Measurements from ENCODE around the gene TUBB6. TPM values are rescaled to one million over a fixed set of nuclear protein-coding genes. Genes with fewer than 3 reads are reported as not detected.

Gene TUBB6
- total RNA-seq, 1 experiment from 2014 or later, result 33.5 TPM

DNA sequence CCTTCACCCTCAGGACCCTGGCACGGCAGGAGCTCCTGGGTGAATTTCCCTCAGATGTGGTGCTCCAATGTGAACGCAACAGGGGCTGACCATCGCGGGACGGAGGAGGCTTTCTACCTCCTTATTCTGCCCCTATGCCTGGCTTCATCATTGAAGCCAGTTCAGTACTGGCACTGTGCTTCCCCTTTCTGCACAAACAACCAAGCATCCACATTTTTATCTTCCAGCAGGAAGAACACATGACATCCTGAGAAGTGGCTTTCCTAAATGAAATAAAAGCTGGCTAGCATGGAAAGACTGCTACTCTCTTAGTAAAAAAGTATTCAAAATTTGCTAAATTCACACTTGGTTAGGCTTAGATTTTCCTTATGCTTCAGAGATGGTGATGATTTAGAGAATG is 44.1 kb downstream of the TUBB6 start:
- in situ Hi-C loops (cut with HindIII; ENCODE audit: low pct_unique_long_range_greater_than_20kb, low sequenced_read_pairs), result no loop called here

DNA sequence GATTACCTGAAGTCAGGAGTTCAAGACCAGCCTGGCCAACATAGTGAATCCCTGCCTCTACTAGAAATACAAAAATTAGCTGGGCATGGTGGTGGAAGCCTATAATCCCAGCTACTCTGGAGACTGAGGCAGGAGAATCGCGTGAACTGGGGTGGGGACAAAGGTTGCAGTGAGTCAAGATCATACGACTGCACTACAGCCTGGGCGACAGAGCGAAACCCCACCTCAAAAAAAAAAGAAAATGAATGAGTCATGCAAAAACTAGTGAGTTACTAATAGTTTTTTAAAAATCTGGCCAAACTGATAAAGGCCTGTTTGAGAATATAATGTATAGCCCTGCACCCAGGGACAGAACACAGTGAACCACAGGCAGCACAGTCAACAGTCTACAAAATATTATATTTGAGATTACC is 51.5 kb downstream of the TUBB6 start:
- in situ Hi-C loops (cut with HindIII; ENCODE audit: low pct_unique_long_range_greater_than_20kb, low sequenced_read_pairs), result no loop called here
- no peak for DNase-seq (ENCODE audit: low read depth, low spot score)

More for the DNA sequence above, 44.1 kb downstream of the TUBB6 start:
- no peak for DNase-seq (ENCODE audit: low read depth, low spot score)

DNA sequence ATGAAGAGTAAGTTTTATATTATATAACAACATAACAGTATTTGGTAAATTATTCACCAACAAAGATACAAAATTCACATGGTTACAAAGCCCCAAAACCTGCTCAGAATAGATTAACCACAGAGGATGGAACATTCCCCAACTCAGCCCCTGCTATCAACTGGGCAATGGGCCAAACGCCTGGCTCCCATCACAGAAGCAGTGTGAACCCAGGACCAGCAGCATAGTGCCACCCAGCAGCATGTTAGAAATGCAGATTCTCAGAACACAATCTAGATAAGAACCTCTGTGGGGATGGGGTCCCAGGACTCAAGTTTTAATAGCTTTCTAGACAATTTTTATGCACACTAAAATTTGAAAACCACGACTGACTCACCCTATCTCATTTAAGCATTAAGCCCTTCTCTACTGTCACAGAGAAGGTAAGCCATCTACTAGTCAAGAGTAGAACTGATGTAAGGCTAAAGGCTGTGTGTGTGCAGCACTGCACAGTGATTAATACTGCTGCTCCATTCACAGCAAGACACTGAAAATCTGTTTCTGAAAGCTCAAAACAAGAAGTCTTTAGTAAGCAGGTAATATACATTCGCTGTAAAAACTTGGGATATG is 53.8 kb downstream of the TUBB6 start:
- in situ Hi-C loops (cut with HindIII; ENCODE audit: low pct_unique_long_range_greater_than_20kb, low sequenced_read_pairs), result no loop called here

GRCh38 chr18:12362473-12363174 is 54.6 kb downstream of the TUBB6 start:
- in situ Hi-C loops (cut with HindIII; ENCODE audit: low pct_unique_long_range_greater_than_20kb, low sequenced_read_pairs), result no loop called here
- DNase-seq (ENCODE audit: low read depth, low spot score), result no peak

More for the DNA sequence above, 53.8 kb downstream of the TUBB6 start:
- DNase-seq (ENCODE audit: low read depth, low spot score), result no peak

- no peak for DNase-seq (ENCODE audit: low read depth, low spot score)
- in situ Hi-C loops (cut with HindIII; ENCODE audit: low pct_unique_long_range_greater_than_20kb, low sequenced_read_pairs), result no loop called here
Measured at GRCh38 chr18:12366379-12366778, 58.3 kb downstream of the TUBB6 start.

- in situ Hi-C loops (cut with HindIII; ENCODE audit: low pct_unique_long_range_greater_than_20kb, low sequenced_read_pairs), result no loop called here
- DNase-seq (ENCODE audit: low read depth, low spot score), result no peak
Measured at GRCh38 chr18:12366784-12367183, 58.7 kb downstream of the TUBB6 start.

- DNase-seq (ENCODE audit: low read depth, low spot score), result no peak
- in situ Hi-C loops (cut with HindIII; ENCODE audit: low pct_unique_long_range_greater_than_20kb, low sequenced_read_pairs), result no loop called here
Measured at GRCh38 chr18:12369211-12369610, 61.2 kb downstream of the TUBB6 start.

GRCh38 chr18:12371590-12371989 is 63.5 kb downstream of the TUBB6 start:
- in situ Hi-C loops (cut with HindIII; ENCODE audit: low pct_unique_long_range_greater_than_20kb, low sequenced_read_pairs), result no loop called here
- no peak for DNase-seq (ENCODE audit: low read depth, low spot score)

GRCh38 chr18:12372406-12372805 is 64.4 kb downstream of the TUBB6 start:
- peak; percentile 69 for DNase-seq (ENCODE audit: low read depth, low spot score)
- in situ Hi-C loops (cut with HindIII; ENCODE audit: low pct_unique_long_range_greater_than_20kb, low sequenced_read_pairs), result no loop called here

- in situ Hi-C loops (cut with HindIII; ENCODE audit: low pct_unique_long_range_greater_than_20kb, low sequenced_read_pairs), result no loop called here
Measured at GRCh38 chr18:12373116-12373770, 65.2 kb downstream of the TUBB6 start.

GRCh38 chr18:12373771-12374116 is 65.7 kb downstream of the TUBB6 start:
- in situ Hi-C loops (cut with HindIII; ENCODE audit: low pct_unique_long_range_greater_than_20kb, low sequenced_read_pairs), result no loop called here
- DNase-seq (ENCODE audit: low read depth, low spot score), result no peak

More at GRCh38 chr18:12373116-12373770, 65.2 kb downstream of the TUBB6 start:
- peak; percentile 61 for DNase-seq (ENCODE audit: low read depth, low spot score)

DNA sequence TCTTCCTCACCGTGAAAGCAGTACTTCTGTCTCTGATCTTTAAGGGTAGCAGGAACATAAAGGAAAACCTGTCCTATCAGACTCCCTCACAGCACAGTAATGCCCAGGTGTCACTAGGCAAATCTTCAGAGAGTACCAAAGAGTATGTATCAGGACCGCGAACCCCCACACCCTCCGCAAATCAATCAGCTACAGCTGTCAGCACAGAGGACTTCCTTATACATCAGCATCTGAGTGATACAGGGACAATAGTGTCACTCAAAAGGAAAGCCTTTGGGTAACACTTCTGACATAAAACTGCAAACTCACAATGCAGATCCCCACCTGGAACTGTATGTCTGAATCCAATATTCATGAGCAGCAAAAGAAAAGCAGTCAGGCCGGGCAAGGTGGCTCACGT is 66.4 kb downstream of the TUBB6 start:
- in situ Hi-C loops (cut with HindIII; ENCODE audit: low pct_unique_long_range_greater_than_20kb, low sequenced_read_pairs), result no loop called here
- DNase-seq (ENCODE audit: low read depth, low spot score), result no peak

Small RNAs within 50 kb of the gene (small RNA-seq; reads per million reads assigned to genes)
- gene RNU6-170P, result 0 reads per million in 2 experiments

Other genes starting within 250 kb of the TUBB6 start
- gene ANKRD62, start 214.4 kb upstream of the TUBB6 start, total RNA-seq (2014; rRNA removed; shearing (Covaris generic)), result 0.29 and 0.37 TPM in 2 replicates
- not detected in 2 replicates for gene CIDEA, start 53.9 kb upstream of the TUBB6 start, total RNA-seq (2014; rRNA removed; shearing (Covaris generic))
- 112 and 132 TPM in 2 replicates for gene AFG3L2, start 69.0 kb downstream of the TUBB6 start, total RNA-seq (2014; rRNA removed; shearing (Covaris generic))
- 2.0 and 2.5 TPM in 2 replicates for gene PRELID3A, start 99.7 kb downstream of the TUBB6 start, total RNA-seq (2014; rRNA removed; shearing (Covaris generic))